GM12878 (cell line): ENCODE data around the gene TXNRD1.

Source experiments
- ASH2L ChIP-seq: fragments of 300-600, 200-600 bp; sonication (generic); IDR thresholded peaks from 2 replicates; pipeline ENCODE4 v1.6.1; 2017; ENCODE audit warnings: low read depth, mild to moderate bottlenecking, borderline replicate concordance
- ATF7 ChIP-seq: fragments of 450-650 bp; IDR thresholded peaks from 2 replicates; pipeline ENCODE4 v1.6.1; 2016; ENCODE audit warnings: low read depth, mild to moderate bottlenecking
- CEBPB ChIP-seq, 2 experiments: fragments of 150-350 bp in 1 of 2; IDR thresholded peaks; 2 replicates each; pipeline ENCODE4 v1.6.1; 2012 to 2014; ENCODE audit warnings: low read depth in 2 of 2, low read length in 2 of 2, borderline replicate concordance in 1 of 2, inconsistent platforms in 1 of 2
- CTCF ChIP-seq, 3 experiments: IDR thresholded peaks in 2 of 3; conservative IDR thresholded peaks in 1 of 3; 2 replicates each; pipeline ENCODE4 v1.5.1; 2011; ENCODE audit warnings: low read depth in 3 of 3, low read length in 3 of 3, mild to moderate bottlenecking in 3 of 3, control low read depth in 2 of 3, moderate library complexity in 2 of 3, inconsistent platforms in 1 of 3, mixed read lengths in 1 of 3; ENCODE audit not compliant: control insufficient read depth in 2 of 3, insufficient read depth in 1 of 3; ENCODE audit errors: extremely low read depth in 1 of 3
- DPF2 ChIP-seq: fragments of 450-650 bp; IDR thresholded peaks from 2 replicates; pipeline ENCODE4 v1.6.1; 2017; ENCODE audit warnings: mild to moderate bottlenecking
- EP300 ChIP-seq, 2 experiments: fragments of 150-350 bp in 1 of 2; IDR thresholded peaks; 2 replicates each; pipeline ENCODE4 v1.6.1; 2011 to 2012; ENCODE audit warnings: low read depth in 2 of 2, low read length in 2 of 2, borderline replicate concordance in 1 of 2, improper control_type of control experiment in 1 of 2, inconsistent platforms in 1 of 2; ENCODE audit not compliant: control insufficient read depth in 1 of 2
- ESRRA ChIP-seq: IDR thresholded peaks from 2 replicates; pipeline ENCODE4 v1.6.1; 2012; ENCODE audit warnings: mild to moderate bottlenecking, low read length, improper control_type of control experiment
- FOXM1 ChIP-seq: IDR thresholded peaks from 2 replicates; pipeline ENCODE4 v1.6.1; 2012; ENCODE audit warnings: low read depth, mild to moderate bottlenecking, inconsistent platforms, low read length, moderate library complexity
- POLR2AphosphoS5 ChIP-seq: IDR thresholded peaks from 2 replicates; pipeline ENCODE4 v1.6.1; 2011; ENCODE audit warnings: mild to moderate bottlenecking, low read length, inconsistent platforms
- PRDM15 ChIP-seq: fragments of 450-650 bp; formaldehyde crosslinking; IDR thresholded peaks from 2 replicates; pipeline ENCODE4 v1.4.0; 2020; ENCODE audit warnings: mild to moderate bottlenecking, moderate library complexity
- TAF1 ChIP-seq: IDR thresholded peaks from 2 replicates; pipeline ENCODE4 v1.6.1; 2011; ENCODE audit warnings: mild to moderate bottlenecking, low read depth, low read length, borderline replicate concordance

DNA sequence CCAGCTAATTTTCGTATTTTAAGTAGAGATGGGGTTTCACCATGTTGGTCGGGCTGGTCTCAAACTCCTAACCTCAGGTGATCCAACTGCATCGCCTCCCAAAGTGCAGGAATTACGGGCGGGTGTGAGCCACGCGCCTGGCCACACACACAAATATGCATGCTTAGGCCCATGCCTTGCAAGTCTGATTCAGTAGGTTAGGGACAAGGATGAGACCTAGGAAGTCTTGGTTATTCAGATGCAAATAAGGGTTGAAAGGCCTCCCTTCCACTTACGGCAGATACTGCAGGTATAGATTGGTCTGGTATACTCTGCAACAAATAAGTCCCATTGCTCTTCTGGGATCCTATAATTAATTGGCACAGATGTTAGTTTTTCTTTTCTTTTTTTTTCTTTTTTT lies 32.9 kb downstream of the TXNRD1 start:
- TF ChIP-seq FOXM1 = no peak
- no peak for TF ChIP-seq CEBPB (IDR thresholded peaks at IDR 0.05; ENCODE audit: borderline replicate concordance in 1 of 2, low read depth in 2 of 2, low read length in 2 of 2)
- TF ChIP-seq PRDM15 (CRISPR knock-in tag) = no peak
- no peak for TF ChIP-seq ATF7
- TF ChIP-seq ASH2L = no peak
- TF ChIP-seq CTCF (IDR thresholded peaks at IDR 0.05 in 2 of 3, conservative IDR thresholded peaks at IDR 0.05 in 1 of 3; ENCODE audit: control insufficient read depth in 2 of 3, extremely low read depth in 1 of 3, insufficient read depth in 1 of 3, low read depth in 3 of 3, low read length in 3 of 3) = no peak
- TF ChIP-seq ESRRA = no peak
- no peak for TF ChIP-seq EP300 (IDR thresholded peaks at IDR 0.05; ENCODE audit: borderline replicate concordance in 1 of 2, control insufficient read depth in 1 of 2, low read depth in 2 of 2, low read length in 2 of 2)
- TF ChIP-seq POLR2AphosphoS5 = no peak
- no peak for TF ChIP-seq TAF1
- TF ChIP-seq DPF2 = no peak
